Measurements from ENCODE around the gene ANTXR2.

ANTXR2 gene

DNA sequence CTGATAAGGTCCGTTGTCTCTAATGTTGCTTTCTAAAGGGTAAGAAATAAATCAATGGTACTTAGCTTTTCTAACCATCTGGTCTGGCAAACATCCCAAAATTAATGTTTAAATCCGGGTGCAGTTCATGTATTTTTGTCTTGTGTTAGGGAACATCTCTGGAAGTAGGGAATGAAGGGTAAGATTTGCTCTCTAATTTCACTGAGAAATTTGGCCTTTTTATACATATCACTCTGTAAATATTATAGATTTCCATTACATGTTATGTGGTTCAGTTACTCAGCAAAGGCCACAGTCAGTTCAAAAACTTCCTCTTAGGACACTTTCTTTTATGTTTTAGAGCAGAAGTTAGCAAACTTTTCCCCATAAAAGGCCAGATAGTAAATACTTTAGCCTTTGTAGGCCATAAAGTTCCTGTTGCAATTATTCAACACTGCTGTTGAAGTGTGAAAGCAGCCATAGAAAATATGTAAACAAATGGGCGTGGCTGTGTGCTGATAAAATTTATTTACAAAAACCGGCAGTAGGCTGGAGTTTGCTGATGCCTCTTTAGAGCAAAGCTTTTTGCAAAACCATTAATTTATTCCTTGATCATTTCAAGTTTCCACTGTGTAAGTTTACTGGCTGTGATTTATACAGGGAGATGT is 218.1 kb downstream of the ANTXR2 start:
- no peak for DNase-seq

- DNase-seq, result no peak
Measured at GRCh38 chr4:79852305-79852730, 220.7 kb downstream of the ANTXR2 start.

DNA sequence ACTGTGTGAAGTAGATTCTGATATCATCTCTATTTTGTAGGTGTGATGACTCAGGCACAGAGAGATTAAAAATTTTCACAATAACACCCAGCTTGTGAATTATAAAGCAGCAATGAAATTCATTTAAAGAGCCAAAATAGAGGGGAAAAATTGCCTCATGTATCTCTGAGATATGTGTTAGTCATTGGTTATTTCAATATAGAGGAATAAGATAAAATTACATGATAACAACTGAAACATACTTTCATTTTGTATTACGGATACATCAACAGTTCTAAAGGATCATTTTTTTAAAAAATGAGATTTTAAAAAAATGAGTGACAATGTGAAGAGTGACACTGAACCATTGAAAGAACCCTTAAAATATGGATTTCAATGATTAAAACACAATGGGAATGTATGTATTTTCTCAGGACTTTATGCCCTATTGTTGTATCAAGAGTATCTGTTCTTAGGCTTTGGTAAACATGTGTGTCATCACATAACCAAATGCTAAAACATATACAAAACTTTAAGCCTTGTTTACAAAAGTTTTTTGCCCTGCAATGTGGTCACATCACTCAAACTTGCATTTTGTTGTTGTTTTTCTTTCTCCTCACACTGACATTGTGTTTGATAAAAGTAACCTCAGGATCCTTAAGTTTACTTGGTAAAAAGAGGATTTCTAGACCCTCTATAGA is 221.3 kb downstream of the ANTXR2 start:
- no peak for DNase-seq
